Prostate gland (tissue), 2 donors: Measurements from ENCODE around the gene OR1L6. TPM values are rescaled to one million over a fixed set of nuclear protein-coding genes. Genes with fewer than 3 reads are reported as not detected.

ENCODE experiments used
- DNase-seq: peaks from one replicate; pipeline ENCODE4 v3.0.0-alpha.2; 2019; ENCODE audit warnings: low spot score
- H3K27ac ChIP-seq, 2 donors: fragments of 200-600 bp; sonication (generic); 2 replicates each; pipeline ENCODE4 v1.5.1; 2017 to 2019
- H3K27me3 ChIP-seq: fragments of 200-600 bp; sonication (generic); replicated peaks from 2 replicates; pipeline ENCODE4 v1.5.1; 2019; ENCODE audit not compliant: insufficient read depth
- H3K36me3 ChIP-seq, 2 donors: fragments of 200-600 bp; sonication (generic); 1 replicate in 1 of 2; 2 replicates in 1 of 2; pipeline versions ENCODE4 v1.5.1 to v1.8.1; 2017 to 2019
- H3K4me1 ChIP-seq: fragments of 200-600 bp; sonication (generic); replicated peaks from 2 replicates; pipeline ENCODE4 v1.5.1; 2019
- H3K4me3 ChIP-seq, 2 donors: fragments of 200-600 bp; sonication (generic); 2 replicates each; pipeline ENCODE4 v1.5.1; 2017 to 2019
- H3K9me3 ChIP-seq: fragments of 200-600 bp; sonication (generic); 2 replicates; pipeline ENCODE4 v1.5.1; 2017
- CTCF ChIP-seq, 4 experiments: fragments of 200-600 bp in 2 of 4; fragments of 450-650 bp in 2 of 4; sonication (generic) in 2 of 4; IDR thresholded peaks; 1 replicate in 3 of 4; 2 replicates in 1 of 4; pipeline ENCODE4 v1.5.1; 2016 to 2019; ENCODE audit warnings: antibody characterized with exemption in 4 of 4, mild to moderate bottlenecking in 2 of 4, moderate library complexity in 2 of 4
- POLR2A ChIP-seq: fragments of 450-650 bp; IDR thresholded peaks from one replicate; pipeline ENCODE4 v1.6.1; 2016; ENCODE audit warnings: antibody characterized with exemption, mild to moderate bottlenecking
- POLR2AphosphoS5 ChIP-seq: sonication (generic); formaldehyde crosslinking; IDR thresholded peaks from one replicate; pipeline ENCODE4 v1.6.1; 2017; ENCODE audit warnings: antibody characterized with exemption
- WGBS: methylation state at CpG from one replicate; pipeline ENCODE4 v1.1.5; 2018; 5-methylcytosine and 5-hydroxymethylcytosine counted together
- intact Hi-C: fragments of 100-400 bp; cut with DNase I; formaldehyde crosslinking; loops from one replicate; pipeline ENCODE4 v1.14.2; 2022
- total RNA-seq, 2 donors: library from RNA; depleted of rRNA; stranded (reverse); fragments of >200 nt; gene quantifications; one replicate each; pipeline ENCODE4 v1.1.0, GENCODE V29; 2016

The OR1L6 gene
- total RNA-seq, 2 donors from 2014 or later: not detected

DNA sequence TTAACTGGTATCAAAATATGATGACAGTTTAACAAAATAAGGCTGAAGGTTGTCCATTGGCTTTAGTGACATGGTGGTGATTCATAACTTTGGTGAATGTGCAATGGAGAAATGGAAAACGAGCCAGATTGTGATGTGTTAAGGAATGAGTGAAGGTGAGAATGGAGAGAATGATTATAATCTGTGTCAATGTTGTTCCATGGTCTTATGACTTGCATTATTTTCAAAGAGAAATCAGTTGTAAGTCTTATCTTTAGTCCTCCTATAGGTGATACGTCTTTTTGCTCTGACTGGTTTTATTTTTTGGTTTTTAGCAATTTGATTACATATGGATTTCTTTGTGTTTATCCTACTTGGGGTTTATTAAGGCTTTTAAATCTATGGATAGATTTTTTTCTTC, 12.7 kb downstream of the OR1L6 start:
- H3K27me3 ChIP-seq: no peaks in the 10 kb centered on the region
- DNase-seq: no peak
- TF ChIP-seq CTCF (IDR thresholded peaks at IDR 0.05): no peak
- TF ChIP-seq POLR2A: no peak
- no peak for TF ChIP-seq POLR2AphosphoS5
- H3K9me3 ChIP-seq: no peaks in the 10 kb centered on the region
- intact Hi-C loops: no loop called here
- 38% methylated on average over 2 of the region's 2 CpGs for WGBS
- no peak overlapping the region for H3K27ac ChIP-seq
- no peak overlapping the region for H3K4me3 ChIP-seq
- H3K4me1 ChIP-seq: no peaks in the 10 kb centered on the region
- no peaks in the 10 kb centered on the region for H3K36me3 ChIP-seq

DNA sequence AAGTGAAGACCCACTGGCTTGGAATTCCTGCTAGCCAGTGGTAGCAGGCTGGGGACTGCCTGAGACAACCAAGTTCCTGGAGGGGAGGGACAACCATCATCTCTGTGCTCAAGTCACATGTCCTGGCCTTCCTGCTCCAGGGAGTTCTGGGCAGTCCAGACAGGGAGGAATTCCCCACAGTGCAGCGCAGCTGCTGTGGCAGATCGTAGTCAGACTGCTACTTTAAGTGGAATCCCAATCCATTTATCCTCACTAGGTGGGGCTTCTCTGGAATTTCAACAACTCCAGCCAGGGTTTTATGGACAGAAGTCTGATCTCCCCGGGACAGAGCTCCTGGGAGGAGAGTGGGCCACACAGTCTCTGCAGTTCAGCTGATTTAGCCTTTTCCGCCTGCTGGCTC, 25.7 kb downstream of the OR1L6 start:
- H3K27me3 ChIP-seq: no peaks in the 10 kb centered on the region
- 56% methylated on average over 4 of the region's 4 CpGs for WGBS
- DNase-seq: no peak
- TF ChIP-seq POLR2A (no peak), CTCF (IDR thresholded peaks at IDR 0.05) (no peak), POLR2AphosphoS5 (no peak)
- H3K4me3 ChIP-seq: no peak overlapping the region
- intact Hi-C loops: no loop called here
- no peak overlapping the region for H3K27ac ChIP-seq
- H3K4me1 ChIP-seq: no peaks in the 10 kb centered on the region
- no peaks in the 10 kb centered on the region for H3K9me3 ChIP-seq
- no peaks in the 10 kb centered on the region for H3K36me3 ChIP-seq

DNA sequence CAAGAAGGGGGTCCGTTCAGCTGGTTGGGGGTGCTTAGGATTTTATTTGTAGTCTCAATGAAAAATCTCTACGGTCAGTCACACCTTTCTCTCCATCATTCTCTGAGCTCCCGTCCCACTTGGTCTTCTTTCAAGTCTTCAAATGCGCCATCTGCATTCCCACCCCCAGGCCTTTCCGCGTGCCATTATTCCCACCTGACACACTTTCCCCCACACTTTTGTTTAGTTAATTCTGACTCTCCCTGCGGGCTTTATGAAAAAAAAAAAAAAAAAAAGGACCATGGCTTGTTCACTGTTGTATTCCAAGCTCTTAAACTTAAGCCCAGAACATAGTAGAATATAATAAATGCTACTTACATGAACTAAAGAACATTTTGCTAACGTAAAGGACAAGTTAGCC, 34.9 kb downstream of the OR1L6 start:
- Histone ChIP-seq H3K4me3 (no peak overlapping the region), H3K9me3 (no peaks in the 10 kb centered on the region), H3K36me3 (no peaks in the 10 kb centered on the region), H3K27me3 (no peaks in the 10 kb centered on the region), H3K27ac (no peak overlapping the region), H3K4me1 (no peaks in the 10 kb centered on the region)
- intact Hi-C loops: no loop called here
- TF ChIP-seq POLR2AphosphoS5 (no peak), CTCF (IDR thresholded peaks at IDR 0.05) (no peak), POLR2A (no peak)
- DNase-seq: no peak
- 86% methylated on average over 8 of the region's 8 CpGs for WGBS

- no peaks in the 10 kb centered on the region for H3K9me3 ChIP-seq
- H3K4me1 ChIP-seq: no peaks in the 10 kb centered on the region
- no peak overlapping the region for H3K4me3 ChIP-seq
- 70% methylated on average over 3 of the region's 3 CpGs for WGBS
- intact Hi-C loops: no loop called here
- no peak overlapping the region for H3K27ac ChIP-seq
- DNase-seq: no peak
- H3K36me3 ChIP-seq: no peaks in the 10 kb centered on the region
- TF ChIP-seq CTCF (IDR thresholded peaks at IDR 0.05) (no peak), POLR2A (no peak), POLR2AphosphoS5 (no peak)
- no peaks in the 10 kb centered on the region for H3K27me3 ChIP-seq
Measured at GRCh38 chr9:122777935-122778627, 36.0 kb downstream of the OR1L6 start.

- H3K27ac ChIP-seq: no peak overlapping the region
- 87% methylated on average over 3 of the region's 3 CpGs for WGBS
- DNase-seq: no peak
- H3K9me3 ChIP-seq: no peaks in the 10 kb centered on the region
- no peaks in the 10 kb centered on the region for H3K36me3 ChIP-seq
- intact Hi-C loops: no loop called here
- no peak for TF ChIP-seq POLR2A
- no peak for TF ChIP-seq POLR2AphosphoS5
- TF ChIP-seq CTCF (IDR thresholded peaks at IDR 0.05): no peak
- no peaks in the 10 kb centered on the region for H3K4me1 ChIP-seq
- no peak overlapping the region for H3K4me3 ChIP-seq
- H3K27me3 ChIP-seq: no peaks in the 10 kb centered on the region
Measured at GRCh38 chr9:122779181-122779580, 37.1 kb downstream of the OR1L6 start.
